ENCODE results near the gene SPINK1. TPM values are rescaled to one million over a fixed set of nuclear protein-coding genes. Genes with fewer than 3 reads are reported as not detected.

The SPINK1 gene
- total RNA-seq, 1 donor from 2014 or later = 1.2 TPM

GRCh38 chr5:147863454-147864158 lies 32.1 kb upstream of the SPINK1 start:
- no peak for DNase-seq

DNA sequence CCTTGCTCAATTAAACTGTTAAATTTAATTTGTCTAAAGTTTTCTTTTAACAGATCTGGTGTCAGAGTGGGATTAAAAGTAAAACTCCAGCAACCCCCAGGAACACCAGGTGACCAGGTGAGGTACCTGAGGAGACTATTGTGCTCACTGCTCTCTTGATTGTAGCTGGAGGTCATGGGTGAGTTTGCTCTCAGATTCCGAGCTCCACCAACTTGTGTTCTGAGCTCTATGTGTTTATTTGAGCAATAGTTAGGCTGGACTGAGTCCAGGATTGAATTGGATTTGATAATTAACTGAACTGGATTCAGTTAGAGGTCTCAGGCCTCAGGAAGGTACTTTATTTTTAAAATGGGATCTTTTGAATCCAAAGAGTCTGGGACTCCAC lies 29.2 kb upstream of the SPINK1 start:
- intact Hi-C loops (cut with micrococcal nuclease) = no loop called here
- no peak overlapping the region for H3K4me3 ChIP-seq
- H3K36me3 ChIP-seq = no peaks in the 10 kb centered on the region

More at GRCh38 chr5:147863454-147864158, 32.1 kb upstream of the SPINK1 start:
- Histone ChIP-seq H3K9me3 (replicated peaks) (no peaks in the 10 kb centered on the region), H3K27me3 (ENCODE audit: low read depth) (peaks cover 3% of the 10 kb centered on the region), H3K36me3 (no peaks in the 10 kb centered on the region), H3K4me3 (no peak overlapping the region), H3K4me1 (no peaks in the 10 kb centered on the region), H3K27ac (replicated peaks) (no peak overlapping the region)
- intact Hi-C loops (cut with micrococcal nuclease) = no loop called here
- no peak for TF ChIP-seq CTCF (IDR thresholded peaks at IDR 0.05; ENCODE audit: borderline replicate concordance)

GRCh38 chr5:147859962-147860640 lies 28.6 kb upstream of the SPINK1 start:
- Histone ChIP-seq H3K27ac (replicated peaks) (no peak overlapping the region), H3K36me3 (no peaks in the 10 kb centered on the region), H3K4me1 (no peaks in the 10 kb centered on the region), H3K27me3 (ENCODE audit: low read depth) (peaks cover 7% of the 10 kb centered on the region), H3K4me3 (no peak overlapping the region), H3K9me3 (replicated peaks) (no peaks in the 10 kb centered on the region)
- intact Hi-C loops (cut with micrococcal nuclease) = no loop called here
- DNase-seq = no peak
- no peak for TF ChIP-seq CTCF (IDR thresholded peaks at IDR 0.05; ENCODE audit: borderline replicate concordance)

More for the DNA sequence above, 29.2 kb upstream of the SPINK1 start:
- peaks cover 7% of the 10 kb centered on the region for H3K27me3 ChIP-seq (ENCODE audit: low read depth)
- no peak overlapping the region for H3K27ac ChIP-seq (replicated peaks)
- no peaks in the 10 kb centered on the region for H3K4me1 ChIP-seq
- TF ChIP-seq CTCF (IDR thresholded peaks at IDR 0.05; ENCODE audit: borderline replicate concordance) = no peak
- no peaks in the 10 kb centered on the region for H3K9me3 ChIP-seq (replicated peaks)
- DNase-seq = no peak

- no peak for TF ChIP-seq CTCF (IDR thresholded peaks at IDR 0.05; ENCODE audit: borderline replicate concordance)
- DNase-seq = no peak
- intact Hi-C loops (cut with micrococcal nuclease) = no loop called here
- Histone ChIP-seq H3K9me3 (replicated peaks) (no peaks in the 10 kb centered on the region), H3K36me3 (no peaks in the 10 kb centered on the region), H3K4me1 (no peaks in the 10 kb centered on the region), H3K27ac (replicated peaks) (no peak overlapping the region), H3K4me3 (no peak overlapping the region), H3K27me3 (ENCODE audit: low read depth) (peaks cover 7% of the 10 kb centered on the region)
Observed at GRCh38 chr5:147858565-147858964, 27.1 kb upstream of the SPINK1 start.

- Histone ChIP-seq H3K36me3 (no peaks in the 10 kb centered on the region), H3K4me3 (no peak overlapping the region), H3K9me3 (replicated peaks) (no peaks in the 10 kb centered on the region), H3K27ac (replicated peaks) (no peak overlapping the region), H3K4me1 (no peaks in the 10 kb centered on the region), H3K27me3 (ENCODE audit: low read depth) (peaks cover 7% of the 10 kb centered on the region)
- intact Hi-C loops (cut with micrococcal nuclease) = no loop called here
- peak; percentile 87 for TF ChIP-seq CTCF (IDR thresholded peaks at IDR 0.05; ENCODE audit: borderline replicate concordance)
- no peak for DNase-seq
Observed at GRCh38 chr5:147857302-147858129, 26.0 kb upstream of the SPINK1 start.
